ENCODE results near the gene BBS12.

Gene BBS12

DNA sequence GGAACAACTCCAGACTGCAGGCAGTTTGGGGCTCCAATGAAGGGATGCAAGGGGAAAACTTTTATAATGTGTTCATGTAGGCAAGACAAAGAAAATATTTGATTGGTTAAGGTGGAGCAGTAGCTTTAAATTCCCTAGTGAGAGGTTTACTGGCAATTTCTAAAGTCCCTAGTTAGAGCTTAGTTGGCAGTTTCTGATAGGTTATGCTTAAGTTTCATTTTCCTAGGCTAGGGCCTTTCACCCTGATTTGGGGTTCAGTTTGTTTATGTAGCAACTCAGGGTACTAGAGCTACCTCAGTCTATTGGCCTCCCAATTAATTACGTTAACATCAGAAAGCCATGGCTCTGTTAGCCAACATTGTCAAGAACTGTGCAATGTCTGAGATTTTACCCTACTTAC, 14.6 kb downstream of the BBS12 start:
- Histone ChIP-seq H3K27me3 (ENCODE audit: control insufficient read depth, insufficient read depth, low read length) (no peaks in the 10 kb centered on the region), H3K27ac (ENCODE audit: low read depth, low read length) (no peak overlapping the region), H3K4me1 (ENCODE audit: control insufficient read depth, insufficient read depth, low read length) (peaks cover 9% of the 10 kb centered on the region)

DNA sequence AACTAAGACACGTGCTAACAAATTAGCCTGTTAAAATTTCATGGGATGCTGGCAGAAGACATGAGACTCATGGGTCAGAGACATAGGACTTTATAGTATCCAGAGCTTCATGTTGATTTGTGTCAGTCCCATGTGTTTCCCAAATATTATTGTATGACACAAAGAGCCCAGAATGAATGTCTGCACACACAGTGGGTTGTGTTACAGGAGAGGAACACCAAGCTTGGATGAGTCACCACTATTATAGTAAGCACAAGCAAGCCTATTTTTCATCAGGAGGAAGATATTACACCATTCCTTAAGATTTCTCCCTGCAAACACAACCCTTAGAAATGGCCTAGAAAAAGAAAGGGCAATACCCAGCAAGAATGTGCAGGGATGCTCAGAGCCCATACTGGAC, 15.4 kb downstream of the BBS12 start:
- no peak overlapping the region for H3K9ac ChIP-seq (ENCODE audit: low read length)
- H3K4me1 ChIP-seq (ENCODE audit: control insufficient read depth, insufficient read depth, low read length) = peaks cover 9% of the 10 kb centered on the region
- H3K9me3 ChIP-seq (ENCODE audit: control insufficient read depth, insufficient read depth, low read depth, low read length) = no peaks in the 10 kb centered on the region; the same call in 1 of the 2 replicates
- no peaks in the 10 kb centered on the region for H3K27me3 ChIP-seq (ENCODE audit: control insufficient read depth, insufficient read depth, low read length)
- no peak overlapping the region for H3K27ac ChIP-seq (ENCODE audit: low read depth, low read length)
- H3K36me3 ChIP-seq (ENCODE audit: control insufficient read depth, insufficient read depth, low read length) = no peaks in the 10 kb centered on the region
- H3K4me3 ChIP-seq (ENCODE audit: low read depth, low read length) = no peak overlapping the region

More for the DNA sequence above, 14.6 kb downstream of the BBS12 start:
- no peak overlapping the region for H3K4me3 ChIP-seq (ENCODE audit: low read depth, low read length)
- peaks cover 4% of the 10 kb centered on the region for H3K36me3 ChIP-seq (ENCODE audit: control insufficient read depth, insufficient read depth, low read length)
- no peaks in the 10 kb centered on the region; the same call in 1 of the 2 replicates for H3K9me3 ChIP-seq (ENCODE audit: control insufficient read depth, insufficient read depth, low read depth, low read length)
- H3K9ac ChIP-seq (ENCODE audit: low read length) = no peak overlapping the region

DNA sequence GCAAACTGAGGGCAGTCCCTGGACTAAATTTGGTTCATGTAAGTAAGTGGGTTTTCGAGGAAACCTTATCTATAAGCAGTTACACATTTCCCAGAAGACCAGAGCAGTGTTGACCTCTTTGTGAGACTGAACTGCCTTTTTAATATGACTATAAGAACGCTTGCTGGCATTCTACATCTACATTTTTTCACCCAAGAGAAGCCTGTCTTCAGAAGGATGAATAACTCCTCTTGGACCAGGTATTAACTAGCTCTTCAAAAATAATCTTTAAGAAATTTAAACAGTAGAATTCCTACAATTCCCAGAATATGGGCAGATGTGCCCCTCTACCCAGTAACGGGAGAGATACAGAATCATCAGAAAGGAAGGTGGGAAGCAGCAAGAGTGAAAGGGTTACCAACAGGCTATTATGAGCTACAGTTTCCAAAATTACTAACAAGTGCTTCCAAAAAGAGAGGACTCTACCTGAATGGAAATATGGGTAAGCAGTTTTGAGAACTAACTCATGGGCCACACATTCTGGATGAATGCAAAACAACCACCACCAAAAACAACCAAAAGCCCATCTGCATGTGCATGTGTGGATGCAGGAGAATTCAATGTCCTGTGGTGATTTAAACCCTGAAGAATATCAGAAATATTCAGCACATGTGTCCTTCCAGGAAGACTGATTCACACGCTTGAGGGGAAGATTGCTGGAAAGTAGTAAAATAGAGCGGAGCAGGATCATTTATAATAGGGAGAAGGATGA, 17.4 kb downstream of the BBS12 start:
- no peaks in the 10 kb centered on the region for H3K27me3 ChIP-seq (ENCODE audit: control insufficient read depth, insufficient read depth, low read length)
- H3K36me3 ChIP-seq (ENCODE audit: control insufficient read depth, insufficient read depth, low read length) = no peaks in the 10 kb centered on the region
- H3K4me3 ChIP-seq (ENCODE audit: low read depth, low read length) = no peak overlapping the region
- no peak overlapping the region for H3K9ac ChIP-seq (ENCODE audit: low read length)
- no peaks in the 10 kb centered on the region; the same call in 1 of the 2 replicates for H3K9me3 ChIP-seq (ENCODE audit: control insufficient read depth, insufficient read depth, low read depth, low read length)
- H3K27ac ChIP-seq (ENCODE audit: low read depth, low read length) = no peak overlapping the region
- peaks cover 9% of the 10 kb centered on the region for H3K4me1 ChIP-seq (ENCODE audit: control insufficient read depth, insufficient read depth, low read length)

DNA sequence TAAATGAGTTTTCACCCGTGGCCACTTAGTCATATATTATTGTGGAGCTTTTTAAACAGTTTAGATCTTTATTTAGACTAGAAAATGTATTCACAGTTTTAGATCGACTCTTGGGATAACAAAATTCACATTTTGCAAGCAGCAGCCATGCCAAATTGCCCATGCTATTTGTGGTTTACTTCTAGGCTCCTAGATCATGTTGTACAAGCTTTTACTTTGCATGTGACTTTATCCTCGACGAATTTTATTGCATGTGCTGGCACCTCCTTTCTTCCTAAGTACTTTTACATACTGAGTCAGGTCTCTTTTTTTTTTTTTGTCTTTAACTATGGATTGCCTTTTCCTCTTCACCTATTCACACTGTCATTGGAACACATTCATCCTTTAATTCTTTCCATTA, 23.2 kb downstream of the BBS12 start:
- H3K36me3 ChIP-seq (ENCODE audit: control insufficient read depth, insufficient read depth, low read length) = no peaks in the 10 kb centered on the region
- H3K4me3 ChIP-seq (ENCODE audit: low read depth, low read length) = no peak overlapping the region
- H3K9ac ChIP-seq (ENCODE audit: low read length) = no peak overlapping the region
- H3K27ac ChIP-seq (ENCODE audit: low read depth, low read length) = no peak overlapping the region
- peaks cover 4% of the 10 kb centered on the region; the same call in 1 of the 2 replicates for H3K4me1 ChIP-seq (ENCODE audit: control insufficient read depth, insufficient read depth, low read length)
- no peaks in the 10 kb centered on the region for H3K9me3 ChIP-seq (ENCODE audit: control insufficient read depth, insufficient read depth, low read depth, low read length)
- no peaks in the 10 kb centered on the region for H3K27me3 ChIP-seq (ENCODE audit: control insufficient read depth, insufficient read depth, low read length)

DNA sequence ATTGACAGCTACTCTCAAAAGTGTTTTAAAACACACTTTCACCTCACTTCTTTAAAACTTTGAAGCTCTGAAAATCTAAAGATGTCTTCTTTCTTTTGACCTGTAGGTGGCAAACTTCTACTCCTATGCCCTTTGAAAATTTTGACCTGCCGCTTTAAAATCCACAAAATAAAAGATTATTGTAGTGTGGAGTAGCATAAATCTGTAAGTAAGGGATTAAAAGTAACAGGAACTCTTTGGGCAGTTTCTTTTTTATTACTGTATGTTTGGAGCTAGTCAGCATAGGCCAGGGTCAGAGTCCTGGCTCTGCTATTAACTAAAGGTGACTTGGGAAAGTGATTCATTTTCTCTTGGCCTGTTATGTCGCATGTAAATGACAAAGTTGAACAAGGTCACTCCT, 25.5 kb downstream of the BBS12 start:
- Histone ChIP-seq H3K4me3 (ENCODE audit: low read depth, low read length) (no peak overlapping the region), H3K9me3 (ENCODE audit: control insufficient read depth, insufficient read depth, low read depth, low read length) (no peaks in the 10 kb centered on the region), H3K27ac (ENCODE audit: low read depth, low read length) (no peak overlapping the region), H3K27me3 (ENCODE audit: control insufficient read depth, insufficient read depth, low read length) (no peaks in the 10 kb centered on the region), H3K4me1 (ENCODE audit: control insufficient read depth, insufficient read depth, low read length) (peaks cover 9% of the 10 kb centered on the region), H3K36me3 (ENCODE audit: control insufficient read depth, insufficient read depth, low read length) (no peaks in the 10 kb centered on the region), H3K9ac (ENCODE audit: low read length) (no peak overlapping the region)

DNA sequence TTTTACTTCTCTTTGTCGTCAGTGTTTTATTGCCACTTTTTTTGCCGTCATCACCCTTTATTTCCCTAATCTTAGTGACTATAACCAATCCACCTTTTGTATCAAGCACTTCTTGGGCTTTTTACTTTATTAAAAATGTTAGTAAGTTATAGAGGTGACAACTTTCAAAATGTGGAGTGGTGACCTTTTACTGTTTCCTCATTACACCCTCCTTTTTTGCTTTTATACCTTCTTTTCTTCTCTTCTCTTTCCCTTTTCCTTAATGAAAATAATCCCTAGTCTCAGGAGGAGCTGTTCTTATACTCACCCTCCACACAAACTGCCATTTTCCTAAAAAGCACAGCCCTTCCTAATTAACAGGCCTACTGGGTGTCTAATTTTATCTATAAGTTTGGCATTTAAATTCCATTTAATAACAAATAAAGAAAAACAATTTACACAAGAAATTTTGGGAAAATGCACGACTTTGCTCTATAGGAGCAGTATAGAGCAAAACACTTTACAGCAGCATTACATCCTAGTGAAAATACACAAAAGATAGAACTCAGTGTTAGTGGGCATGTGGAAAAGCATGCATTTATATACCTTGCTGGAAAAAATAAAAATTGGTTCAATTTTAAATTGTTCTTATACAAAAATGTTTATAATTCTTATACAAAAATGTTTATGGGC, 27.3 kb downstream of the BBS12 start:
- Histone ChIP-seq H3K36me3 (ENCODE audit: control insufficient read depth, insufficient read depth, low read length) (no peaks in the 10 kb centered on the region), H3K4me3 (ENCODE audit: low read depth, low read length) (no peak overlapping the region), H3K4me1 (ENCODE audit: control insufficient read depth, insufficient read depth, low read length) (peaks cover 15% of the 10 kb centered on the region), H3K9ac (ENCODE audit: low read length) (no peak overlapping the region), H3K27ac (ENCODE audit: low read depth, low read length) (no peak overlapping the region), H3K27me3 (ENCODE audit: control insufficient read depth, insufficient read depth, low read length) (no peaks in the 10 kb centered on the region), H3K9me3 (ENCODE audit: control insufficient read depth, insufficient read depth, low read depth, low read length) (no peaks in the 10 kb centered on the region)

DNA sequence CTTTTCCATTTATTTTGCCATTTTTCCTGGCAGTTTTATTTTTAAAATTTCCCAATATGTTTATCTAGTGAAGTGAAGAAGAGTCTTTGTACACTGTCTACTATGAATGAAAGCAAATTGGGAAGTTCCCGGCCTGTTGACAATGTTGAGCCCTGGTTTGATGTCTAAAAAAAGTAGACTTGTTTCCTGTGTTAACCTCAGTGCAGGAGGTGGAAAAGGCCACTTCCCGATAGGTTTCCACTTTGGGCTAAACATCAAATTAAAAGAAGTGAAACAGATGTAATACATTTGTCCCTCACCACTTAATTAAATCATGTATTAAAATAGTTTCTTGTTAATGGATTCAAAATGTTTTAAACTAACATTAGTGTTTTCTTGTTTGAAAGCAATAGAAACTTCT, 30.0 kb downstream of the BBS12 start:
- Histone ChIP-seq H3K27me3 (ENCODE audit: control insufficient read depth, insufficient read depth, low read length) (no peaks in the 10 kb centered on the region), H3K36me3 (ENCODE audit: control insufficient read depth, insufficient read depth, low read length) (no peaks in the 10 kb centered on the region), H3K4me1 (ENCODE audit: control insufficient read depth, insufficient read depth, low read length) (peaks cover 22% of the 10 kb centered on the region), H3K4me3 (ENCODE audit: low read depth, low read length) (no peak overlapping the region), H3K9ac (ENCODE audit: low read length) (no peak overlapping the region), H3K9me3 (ENCODE audit: control insufficient read depth, insufficient read depth, low read depth, low read length) (no peaks in the 10 kb centered on the region), H3K27ac (ENCODE audit: low read depth, low read length) (no peak overlapping the region)

DNA sequence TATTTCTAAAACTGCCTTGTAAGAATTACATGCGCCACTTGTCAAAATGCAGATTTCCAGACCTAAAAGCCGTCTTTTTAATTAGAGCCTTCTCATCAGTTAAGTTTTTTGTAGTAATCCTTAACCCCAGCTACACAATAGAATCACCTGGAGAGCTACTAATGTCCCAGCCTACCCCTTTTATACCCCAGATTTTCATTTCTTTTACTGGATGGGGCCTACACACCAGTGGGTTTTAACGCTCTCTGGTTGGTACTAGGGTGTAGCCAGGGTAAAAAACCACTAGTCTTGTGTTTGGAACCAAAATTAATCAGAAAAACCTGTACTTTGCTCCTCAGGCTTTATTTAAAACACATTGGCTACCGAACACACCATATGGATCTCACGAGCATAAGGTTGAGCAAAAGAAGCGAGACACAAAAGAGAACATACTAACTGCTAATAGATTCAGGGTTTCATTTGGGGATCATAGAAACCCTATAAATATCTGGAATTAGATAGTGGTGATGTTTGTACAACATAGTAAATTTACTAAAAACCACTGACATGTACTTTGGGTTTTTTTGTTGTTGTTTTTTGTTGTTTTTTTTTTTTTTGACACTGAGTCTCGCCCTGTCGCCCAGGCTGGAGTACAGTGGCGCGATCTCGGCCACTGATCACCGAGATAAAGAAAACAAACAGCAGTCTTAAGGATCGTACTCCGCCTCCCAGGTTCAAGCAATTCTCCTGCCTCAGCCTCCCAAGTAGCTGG, 30.6 kb downstream of the BBS12 start:
- Histone ChIP-seq H3K27me3 (ENCODE audit: control insufficient read depth, insufficient read depth, low read length) (no peaks in the 10 kb centered on the region), H3K9me3 (ENCODE audit: control insufficient read depth, insufficient read depth, low read depth, low read length) (no peaks in the 10 kb centered on the region), H3K4me1 (ENCODE audit: control insufficient read depth, insufficient read depth, low read length) (peaks cover 20% of the 10 kb centered on the region), H3K4me3 (ENCODE audit: low read depth, low read length) (no peak overlapping the region), H3K27ac (ENCODE audit: low read depth, low read length) (no peak overlapping the region), H3K9ac (ENCODE audit: low read length) (no peak overlapping the region), H3K36me3 (ENCODE audit: control insufficient read depth, insufficient read depth, low read length) (no peaks in the 10 kb centered on the region)

DNA sequence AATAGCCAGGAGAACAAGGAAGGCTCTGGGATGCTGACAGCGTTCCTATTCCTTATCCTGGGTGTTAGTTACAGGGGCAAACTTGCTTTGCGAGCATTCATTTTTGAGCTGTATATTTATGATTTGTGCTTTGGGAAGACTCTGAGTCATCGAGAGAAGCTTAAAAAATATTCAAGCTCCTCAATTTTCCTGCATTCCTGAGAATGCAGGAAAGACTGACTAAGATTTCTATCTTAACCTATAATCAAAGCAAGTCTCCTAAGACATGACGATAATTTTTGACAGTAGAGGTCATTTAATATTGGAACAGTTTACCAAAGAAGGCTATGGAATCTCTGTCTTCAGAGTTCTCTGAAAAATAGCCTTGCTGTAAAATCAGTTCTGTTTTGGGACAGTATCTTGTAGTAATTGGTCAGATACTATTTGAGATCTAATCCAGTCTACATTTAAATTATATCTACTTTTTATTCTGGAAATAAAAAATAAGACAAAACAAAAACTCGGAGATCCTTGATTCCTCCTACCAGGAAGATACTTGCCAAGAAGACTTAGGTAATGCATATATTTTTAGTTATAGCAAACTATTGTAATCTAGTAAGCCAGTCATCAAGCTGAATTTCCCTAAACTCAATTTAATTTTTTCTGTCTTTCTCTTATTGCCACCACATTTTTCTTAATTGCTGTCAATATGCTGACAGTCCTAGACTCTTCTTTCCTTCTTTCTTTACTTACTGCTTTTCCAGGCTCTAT, 31.7 kb downstream of the BBS12 start:
- Histone ChIP-seq H3K27me3 (ENCODE audit: control insufficient read depth, insufficient read depth, low read length) (no peaks in the 10 kb centered on the region), H3K27ac (ENCODE audit: low read depth, low read length) (no peak overlapping the region; the same call in 1 of the 2 replicates), H3K4me3 (ENCODE audit: low read depth, low read length) (no peak overlapping the region), H3K9ac (ENCODE audit: low read length) (no peak overlapping the region), H3K36me3 (ENCODE audit: control insufficient read depth, insufficient read depth, low read length) (no peaks in the 10 kb centered on the region), H3K4me1 (ENCODE audit: control insufficient read depth, insufficient read depth, low read length) (peaks cover 23% of the 10 kb centered on the region), H3K9me3 (ENCODE audit: control insufficient read depth, insufficient read depth, low read depth, low read length) (no peaks in the 10 kb centered on the region)

DNA sequence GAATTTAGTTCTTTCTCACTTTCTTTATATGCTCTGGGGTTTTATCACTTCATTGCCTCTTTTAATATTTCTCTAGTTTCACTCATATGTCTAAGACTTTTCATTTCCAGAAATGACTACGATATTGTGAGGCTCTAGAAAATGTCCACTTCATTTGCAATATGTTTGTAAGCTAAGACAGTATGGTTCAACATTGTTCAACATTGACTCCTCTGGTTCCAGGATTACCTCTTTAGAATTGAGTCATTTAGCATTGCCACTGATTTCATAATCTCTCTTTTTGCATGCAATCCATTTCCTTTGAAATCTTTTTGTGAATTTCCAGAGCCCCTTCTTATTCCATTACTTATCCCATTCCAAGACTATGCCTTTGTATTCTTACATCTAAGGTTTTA, 32.3 kb downstream of the BBS12 start:
- no peaks in the 10 kb centered on the region for H3K9me3 ChIP-seq (ENCODE audit: control insufficient read depth, insufficient read depth, low read depth, low read length)
- no peak overlapping the region for H3K9ac ChIP-seq (ENCODE audit: low read length)
- no peak overlapping the region for H3K4me3 ChIP-seq (ENCODE audit: low read depth, low read length)
- no peaks in the 10 kb centered on the region for H3K36me3 ChIP-seq (ENCODE audit: control insufficient read depth, insufficient read depth, low read length)
- H3K27me3 ChIP-seq (ENCODE audit: control insufficient read depth, insufficient read depth, low read length) = no peaks in the 10 kb centered on the region
- peaks cover 24% of the 10 kb centered on the region for H3K4me1 ChIP-seq (ENCODE audit: control insufficient read depth, insufficient read depth, low read length)
- H3K27ac ChIP-seq (ENCODE audit: low read depth, low read length) = no peak overlapping the region; the same call in 1 of the 2 replicates
